Upper lobe of right lung (tissue), 1 donor: ENCODE results near the gene HDHD5. TPM values are rescaled to one million over a fixed set of nuclear protein-coding genes. Genes with fewer than 3 reads are reported as not detected.

Source experiments
- ATAC-seq: fragments of 200-7000 bp; cut with Tn5 transposase; one replicate; pipeline ENCODE4 v1.9.1; 2020; ENCODE audit warnings: mild to moderate bottlenecking, moderate library complexity
- DNase-seq: peaks from one replicate; pipeline ENCODE4 v3.0.0-alpha.2; 2020
- H3K27ac ChIP-seq: fragments of 200-600 bp; one replicate; pipeline ENCODE4 v1.8.0; 2022
- H3K27me3 ChIP-seq: fragments of 200-600 bp; one replicate; pipeline ENCODE4 v1.8.0; 2022; ENCODE audit warnings: mild to moderate bottlenecking
- H3K36me3 ChIP-seq: fragments of 200-600 bp; one replicate; pipeline ENCODE4 v1.8.0; 2022
- H3K4me1 ChIP-seq: fragments of 200-600 bp; one replicate; pipeline ENCODE4 v1.8.0; 2022
- H3K4me3 ChIP-seq: fragments of 200-600 bp; one replicate; pipeline ENCODE4 v1.8.0; 2022; ENCODE audit warnings: mild to moderate bottlenecking
- H3K9me3 ChIP-seq: fragments of 200-600 bp; one replicate; pipeline ENCODE4 v1.8.0; 2022
- CTCF ChIP-seq: fragments of 200-600 bp; IDR thresholded peaks from one replicate; pipeline ENCODE4 v1.8.0; 2022; ENCODE audit warnings: antibody characterized with exemption
- intact Hi-C: fragments of 100-400 bp; cut with DNase I; formaldehyde crosslinking; loops from one replicate; pipeline ENCODE4 v1.11.0; 2022
- total RNA-seq: library from RNA; stranded (reverse); fragmentation: NEBNext Ultra II Directional; extraction: Animal tissue kit (Norgen Biotek cat#: 25700); gene quantifications from one replicate; pipeline ENCODE4 v1.2.1, GENCODE V29; 2021
- donor health status: DM: no; HTN: yes; CAD: no; lungs with severe emphysema.

HDHD5 gene
- total RNA-seq, 1 donor from 2014 or later: 22.7 TPM

GRCh38 chr22:17172029-17172833 is 13.2 kb upstream of the HDHD5 start:
- DNase-seq (peak; percentile 70), ATAC-seq (peak; percentile 0)
- intact Hi-C loops: loop anchor here (10.0 kb wide), 1 partner anchor 97 kb away; no protein-coding TSS in a partner anchor
- Histone ChIP-seq H3K4me1 (peaks cover 11% of the 10 kb centered on the region), H3K27ac (peak overlapping the region; percentile 98), H3K27me3 (no peaks in the 10 kb centered on the region), H3K4me3 (peak overlapping the region; percentile 71), H3K36me3 (no peaks in the 10 kb centered on the region), H3K9me3 (no peaks in the 10 kb centered on the region)
- no peak for TF ChIP-seq CTCF

GRCh38 chr22:17171153-17172028 is 12.3 kb upstream of the HDHD5 start:
- peak; percentile 70 for TF ChIP-seq CTCF
- Histone ChIP-seq H3K4me3 (peak overlapping the region; percentile 71), H3K27ac (peak overlapping the region; percentile 98), H3K36me3 (no peaks in the 10 kb centered on the region), H3K4me1 (peaks cover 11% of the 10 kb centered on the region), H3K27me3 (no peaks in the 10 kb centered on the region), H3K9me3 (no peaks in the 10 kb centered on the region)
- intact Hi-C loops: loop anchor here (10.0 kb wide), 1 partner anchor 97 kb away; no protein-coding TSS in a partner anchor
- DNase-seq: peak; percentile 97
- peak; percentile 98 for ATAC-seq

GRCh38 chr22:17167486-17167885 is 8.4 kb upstream of the HDHD5 start:
- intact Hi-C loops: no loop called here
- no peak overlapping the region for H3K27ac ChIP-seq
- H3K36me3 ChIP-seq: no peaks in the 10 kb centered on the region
- ATAC-seq: no peak
- no peak for DNase-seq
- H3K9me3 ChIP-seq: no peaks in the 10 kb centered on the region
- no peak for TF ChIP-seq CTCF
- H3K4me1 ChIP-seq: peaks cover 11% of the 10 kb centered on the region
- H3K4me3 ChIP-seq: no peak overlapping the region
- H3K27me3 ChIP-seq: no peaks in the 10 kb centered on the region

- TF ChIP-seq CTCF: no peak
- Histone ChIP-seq H3K36me3 (no peaks in the 10 kb centered on the region), H3K27ac (no peak overlapping the region), H3K4me1 (peaks cover 6% of the 10 kb centered on the region), H3K9me3 (no peaks in the 10 kb centered on the region), H3K27me3 (no peaks in the 10 kb centered on the region), H3K4me3 (no peak overlapping the region)
- ATAC-seq (no peak), DNase-seq (no peak)
- intact Hi-C loops: no loop called here
These were observed 5.4 kb upstream of the HDHD5 start for GRCh38 chr22:17164392-17165024.

- Histone ChIP-seq H3K36me3 (no peaks in the 10 kb centered on the region), H3K4me3 (no peak overlapping the region), H3K9me3 (no peaks in the 10 kb centered on the region), H3K27me3 (no peaks in the 10 kb centered on the region), H3K4me1 (peaks cover 13% of the 10 kb centered on the region), H3K27ac (no peak overlapping the region)
- TF ChIP-seq CTCF: no peak
- no peak for DNase-seq
- intact Hi-C loops: no loop called here
- ATAC-seq: no peak
These were observed 3.7 kb upstream of the HDHD5 start for GRCh38 chr22:17162731-17163130.
